Activated naive CD4-positive, alpha-beta T cell treated with anti-CD3 and anti-CD28 coated beads, Interleukin-2, amount 50 U/mL, for 16 hours (primary cell): ENCODE measurements around the gene CLEC1A.

Experiments
- DNase-seq: peaks from one replicate; pipeline ENCODE4 v3.0.0-alpha.2; 2020

The CLEC1A gene

DNA sequence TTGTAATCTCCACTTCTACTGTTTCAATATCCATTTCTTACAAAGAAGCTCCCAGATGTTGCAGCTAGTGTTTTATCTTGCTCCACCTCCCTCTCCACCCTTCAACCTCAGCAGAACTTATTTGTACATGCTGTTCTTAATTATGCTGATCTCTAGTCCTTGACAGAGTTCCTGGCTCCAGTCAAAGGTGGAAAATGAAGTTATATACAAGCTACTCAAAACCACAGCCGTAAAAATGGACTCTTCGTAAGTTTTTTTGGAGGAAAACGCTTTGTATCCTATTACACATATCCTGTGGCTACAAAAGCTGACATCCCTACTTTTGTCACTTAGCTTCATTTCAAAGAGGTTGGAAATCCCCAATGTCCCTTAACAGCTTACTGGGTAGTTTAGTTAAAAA lies 1.3 kb downstream of the CLEC1A start:
- no peak for DNase-seq

DNA sequence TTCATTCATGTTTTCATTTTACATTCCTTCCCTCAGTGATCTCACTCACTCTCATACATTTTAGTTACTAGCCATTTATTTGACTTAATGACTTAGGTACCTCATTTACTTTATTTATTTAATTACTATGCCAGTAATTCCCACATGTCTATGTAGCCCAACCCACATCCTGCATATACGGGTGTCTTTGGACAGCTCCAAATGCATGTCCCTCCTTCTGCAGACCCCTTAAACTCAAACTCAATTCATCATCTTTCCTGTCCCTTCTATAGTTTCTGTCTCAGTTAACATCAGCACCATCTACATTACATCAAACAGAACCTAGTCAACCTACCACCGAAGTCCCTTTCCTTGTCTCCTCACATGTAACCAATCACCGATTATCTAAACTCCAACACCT lies 2.8 kb downstream of the CLEC1A start:
- no peak for DNase-seq

DNA sequence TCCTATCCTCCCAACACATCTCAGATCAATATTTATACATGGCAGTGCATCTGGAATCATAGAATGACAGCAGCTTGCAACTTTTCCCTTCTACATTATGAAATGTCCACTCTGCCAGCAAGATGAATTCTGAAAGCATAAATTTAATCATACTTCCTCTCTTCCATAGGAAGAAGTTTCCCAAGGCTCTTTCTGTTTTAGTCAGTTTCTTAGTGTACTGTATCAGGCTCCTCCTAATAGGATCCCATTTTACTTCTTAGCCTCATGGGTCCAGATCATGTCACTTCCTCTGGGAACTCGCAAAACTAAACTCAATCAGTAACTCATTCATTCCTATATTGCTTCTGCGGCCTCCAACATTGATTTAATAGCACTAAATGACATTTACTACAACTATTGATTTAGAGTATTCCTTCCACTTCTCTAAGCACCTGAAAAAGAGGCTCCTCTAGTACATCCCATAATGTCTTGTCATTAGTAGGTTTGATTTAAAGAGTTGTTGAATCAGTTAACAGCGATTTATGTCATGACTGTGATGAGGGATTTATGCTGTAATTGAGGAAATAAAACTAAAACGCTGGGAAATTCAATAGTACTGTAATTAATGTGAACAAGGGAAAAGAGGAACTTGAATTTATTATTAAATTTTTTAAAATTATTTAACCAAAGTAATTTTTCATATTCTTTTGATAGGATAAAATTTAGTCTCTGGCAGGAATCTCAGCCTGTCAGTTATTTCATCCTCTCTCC lies 4.0 kb downstream of the CLEC1A start:
- no peak for DNase-seq

- no peak for DNase-seq
These were observed 9.6 kb downstream of the CLEC1A start for GRCh38 chr12:10088955-10089900.

DNA sequence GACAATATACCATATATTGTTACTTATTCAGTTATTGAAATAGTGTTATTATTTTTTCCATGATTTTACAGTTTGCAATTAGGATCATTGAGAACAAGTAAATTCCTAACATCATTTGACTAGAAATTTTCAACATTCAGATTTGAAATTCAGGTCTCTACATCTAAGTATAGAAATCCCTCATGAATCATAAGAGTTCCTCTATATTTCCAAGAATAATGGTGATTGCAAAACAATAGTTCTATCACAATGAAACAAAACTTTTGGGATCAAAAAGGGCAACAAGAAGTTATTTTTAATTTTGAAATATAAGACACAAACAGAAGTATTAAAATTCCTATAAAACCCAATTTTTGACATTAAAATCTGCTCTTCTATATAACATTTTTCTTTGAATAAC lies 10.8 kb downstream of the CLEC1A start:
- no peak for DNase-seq

- no peak for DNase-seq
These were observed 12.4 kb downstream of the CLEC1A start for GRCh38 chr12:10086387-10086786.

- DNase-seq = no peak
These were observed 14.1 kb downstream of the CLEC1A start for GRCh38 chr12:10084733-10085132.

GRCh38 chr12:10082117-10082874 lies 16.5 kb downstream of the CLEC1A start:
- no peak for DNase-seq

- no peak for DNase-seq
These were observed 23.3 kb downstream of the CLEC1A start for GRCh38 chr12:10075451-10075850.

GRCh38 chr12:10073261-10073660 lies 25.5 kb downstream of the CLEC1A start:
- no peak for DNase-seq

DNA sequence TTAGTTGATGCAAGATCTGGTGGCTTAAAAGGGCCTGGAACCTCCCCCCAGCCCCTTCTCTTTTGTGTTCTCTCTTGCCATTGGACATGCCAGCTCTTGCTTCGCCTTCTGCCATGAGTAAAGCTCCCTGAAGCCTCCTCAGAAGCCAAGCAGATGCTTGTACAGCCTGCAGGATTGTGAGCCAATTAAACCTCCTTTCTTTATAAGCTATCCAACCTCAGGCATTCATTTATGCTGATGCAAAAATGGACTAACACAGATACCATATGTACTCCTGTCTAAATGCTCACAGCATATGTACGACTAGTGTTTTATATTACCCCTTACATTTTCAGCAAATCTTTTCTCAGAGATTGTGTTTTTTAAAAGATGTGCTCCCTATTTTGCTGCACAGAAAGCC lies 26.7 kb downstream of the CLEC1A start:
- DNase-seq = no peak

DNA sequence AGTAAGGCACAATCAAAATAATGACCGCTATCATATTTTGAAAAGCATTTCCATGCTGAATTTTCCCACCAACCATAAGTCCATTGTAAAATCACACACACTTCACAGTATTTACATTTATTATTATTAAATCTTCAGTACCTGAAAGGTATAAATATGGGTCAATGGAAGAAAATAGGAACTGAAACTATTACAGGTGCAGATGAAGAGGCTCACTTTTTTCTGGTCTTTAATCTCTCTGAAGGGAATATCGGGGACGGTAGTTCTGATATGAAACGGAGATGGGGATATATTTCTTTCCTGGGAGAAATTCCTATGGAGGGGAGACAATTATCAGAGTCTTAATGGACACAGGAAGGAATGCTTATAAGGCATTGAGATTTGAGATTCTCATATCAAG lies 28.4 kb downstream of the CLEC1A start:
- DNase-seq = no peak

GRCh38 chr12:10069976-10070375 lies 28.8 kb downstream of the CLEC1A start:
- no peak for DNase-seq

GRCh38 chr12:10069099-10069498 lies 29.7 kb downstream of the CLEC1A start:
- no peak for DNase-seq

DNA sequence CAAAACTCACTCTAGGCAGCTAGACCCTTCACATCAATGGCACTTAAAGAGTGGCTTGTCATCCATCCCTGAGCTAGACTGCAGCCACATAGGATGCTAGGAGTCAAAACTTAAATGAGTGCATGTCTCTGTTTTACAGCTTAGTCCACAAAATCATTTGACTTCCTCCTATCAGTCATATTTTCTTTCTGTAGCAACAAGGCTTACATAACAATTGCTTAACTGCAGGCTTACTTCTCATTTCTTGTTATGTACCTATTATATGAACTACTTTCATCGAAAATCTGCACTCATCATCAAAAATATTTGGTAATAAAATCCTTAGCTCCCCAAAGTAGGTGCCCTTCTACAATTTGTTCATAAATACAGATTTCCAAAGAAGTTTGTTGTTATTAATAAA lies 30.1 kb downstream of the CLEC1A start:
- DNase-seq = no peak

GRCh38 chr12:10067942-10068341 lies 30.8 kb downstream of the CLEC1A start:
- no peak for DNase-seq

- DNase-seq = no peak
These were observed 31.5 kb downstream of the CLEC1A start for GRCh38 chr12:10067264-10067663.

DNA sequence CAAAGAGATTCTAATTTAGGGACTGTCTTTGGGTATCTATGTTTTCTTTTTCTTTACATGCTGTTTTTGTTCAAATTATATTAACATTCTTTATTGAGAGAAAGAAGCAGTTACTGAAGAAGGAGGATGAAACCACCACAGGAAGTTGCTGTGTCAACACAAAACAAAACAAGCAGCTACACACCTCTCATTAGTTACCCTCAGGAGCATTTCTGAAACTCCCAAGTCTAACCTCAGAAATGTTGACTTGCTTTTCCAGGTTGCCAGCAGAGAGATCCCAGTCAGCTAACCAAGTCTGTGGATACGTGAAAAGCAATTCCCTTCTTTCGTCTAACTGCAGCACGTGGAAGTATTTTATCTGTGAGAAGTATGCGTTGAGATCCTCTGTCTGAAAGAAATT lies 33.5 kb downstream of the CLEC1A start:
- DNase-seq = no peak

DNA sequence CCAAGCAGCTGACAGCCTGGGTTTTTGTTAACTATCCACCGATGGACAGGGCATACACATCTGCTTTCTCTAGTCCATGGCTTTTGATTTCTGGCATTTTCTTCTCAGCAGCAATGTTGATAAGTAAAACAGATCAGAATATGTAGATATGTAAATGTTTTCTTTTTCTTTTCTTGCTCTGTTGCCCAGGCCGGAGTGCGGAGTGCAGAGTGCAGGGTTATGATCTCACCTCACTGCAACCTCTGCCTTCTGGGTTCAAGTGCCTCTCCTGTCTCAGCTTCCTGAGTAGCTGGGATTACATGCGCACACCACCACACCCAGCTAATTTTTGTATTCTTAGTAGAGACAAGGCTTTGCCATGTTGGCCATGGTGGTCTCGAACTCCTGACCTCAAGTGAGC lies 40.4 kb downstream of the CLEC1A start:
- no peak for DNase-seq

GRCh38 chr12:10052193-10052913 lies 46.4 kb downstream of the CLEC1A start:
- DNase-seq = no peak

DNA sequence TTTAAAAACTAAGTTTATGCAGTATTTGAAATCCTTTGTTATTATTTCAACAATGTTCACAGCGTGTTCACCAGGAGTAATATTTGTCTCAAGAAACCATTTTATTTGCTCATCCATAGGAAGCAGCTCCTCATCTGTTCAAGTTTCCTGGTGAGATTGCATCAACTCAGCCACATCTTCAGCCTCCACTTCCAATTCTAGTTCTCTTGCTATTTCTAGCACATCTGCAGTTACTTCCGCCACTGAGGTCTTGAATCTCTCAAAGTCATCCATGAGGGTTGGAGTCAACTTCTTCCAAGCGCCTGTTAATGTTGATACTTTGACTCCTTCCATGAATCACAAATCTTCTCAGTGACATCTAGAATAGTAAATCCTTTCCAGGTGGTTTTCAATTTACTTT lies 50.3 kb downstream of the CLEC1A start:
- DNase-seq = no peak

DNA sequence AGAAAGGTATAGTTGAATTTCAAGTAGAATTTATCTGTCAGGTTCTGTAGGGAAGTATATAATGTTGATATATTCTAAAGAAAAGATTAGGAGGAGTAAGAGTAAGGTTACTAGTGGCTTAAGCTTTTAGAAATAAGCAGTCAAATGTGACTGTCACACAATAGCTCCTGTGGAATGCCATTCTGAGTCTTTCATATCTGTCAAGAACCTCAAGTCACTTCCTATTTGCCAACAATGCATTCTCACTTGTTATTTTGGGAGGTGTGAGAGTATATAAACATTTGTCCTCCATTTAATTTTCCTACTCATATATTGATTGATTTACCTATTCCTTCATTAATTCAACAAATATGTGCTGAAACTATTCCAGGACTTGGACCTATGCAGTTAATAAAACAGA lies 56.6 kb downstream of the CLEC1A start:
- no peak for DNase-seq
